DOHH2 (cell line): ENCODE data around the gene CBY1.

Experiments used
- H3F3A ChIP-seq: fragments of 200-600 bp; sonication (generic), shearing (Covaris generic); 2 replicates; pipeline ENCODE4 v1.6.0; 2016; ENCODE audit warnings: antibody characterized with exemption, mild to moderate bottlenecking; ENCODE audit not compliant: control insufficient read depth, insufficient read depth
- H3K27ac ChIP-seq: fragments of 200-600 bp; sonication (generic); 2 replicates; pipeline ENCODE4 v1.5.1; 2014; ENCODE audit warnings: low read depth, mild to moderate bottlenecking, low read length, moderate library complexity
- H3K27me3 ChIP-seq: fragments of 200-600 bp; sonication (generic); 2 replicates; pipeline ENCODE4 v1.6.1; 2014; ENCODE audit warnings: mild to moderate bottlenecking, low read length, mixed read lengths; ENCODE audit not compliant: control insufficient read depth
- H3K36me3 ChIP-seq: fragments of 200-600 bp; sonication (generic); 2 replicates; pipeline ENCODE4 v1.6.1; 2014; ENCODE audit warnings: mild to moderate bottlenecking, low read length, moderate library complexity, mixed read lengths; ENCODE audit not compliant: control insufficient read depth
- H3K4me1 ChIP-seq: fragments of 200-600 bp; sonication (generic); 2 replicates; pipeline ENCODE4 v1.6.1; 2014; ENCODE audit warnings: mild to moderate bottlenecking, low read length, mixed read lengths; ENCODE audit not compliant: control insufficient read depth
- H3K4me2 ChIP-seq: fragments of 200-600 bp; sonication (generic); 2 replicates; pipeline ENCODE4 v1.6.0; 2014; ENCODE audit warnings: mild to moderate bottlenecking, low read length, moderate library complexity
- H3K4me3 ChIP-seq: fragments of 200-600 bp; sonication (generic); 2 replicates; pipeline ENCODE4 v1.5.1; 2014; ENCODE audit warnings: mild to moderate bottlenecking, low read length, mixed read lengths
- H3K79me2 ChIP-seq: fragments of 200-600 bp; sonication (generic); 2 replicates; pipeline ENCODE4 v1.6.1; 2014; ENCODE audit warnings: mild to moderate bottlenecking, low read length, mixed read lengths; ENCODE audit not compliant: control insufficient read depth
- H3K9me2 ChIP-seq: fragments of 200-600 bp; sonication (generic); replicated peaks from 2 replicates; pipeline ENCODE4 v1.6.1; 2014; ENCODE audit warnings: mild to moderate bottlenecking, low read length, mixed read lengths; ENCODE audit not compliant: control insufficient read depth
- H3K9me3 ChIP-seq: fragments of 200-600 bp; sonication (generic); 2 replicates; pipeline ENCODE4 v1.6.1; 2014; ENCODE audit warnings: antibody characterized with exemption, low read length, mixed read lengths; ENCODE audit not compliant: control insufficient read depth, insufficient read depth
- H4K20me1 ChIP-seq: fragments of 200-600 bp; sonication (generic); 2 replicates; pipeline ENCODE4 v1.6.0; 2014; ENCODE audit warnings: low read depth, mild to moderate bottlenecking, antibody characterized with exemption, low read length, moderate library complexity; ENCODE audit not compliant: control insufficient read depth, insufficient read depth
- CTCF ChIP-seq: fragments of 200-600 bp; sonication (generic); IDR thresholded peaks from one replicate; pipeline ENCODE4 v1.5.1; 2014; ENCODE audit warnings: antibody characterized with exemption, mild to moderate bottlenecking, low read depth, low read length; ENCODE audit not compliant: poor library complexity, severe bottlenecking
- EZH2phosphoT487 ChIP-seq: fragments of 200-600 bp; sonication (generic); IDR thresholded peaks from 2 replicates; pipeline ENCODE4 v1.6.1; 2017; ENCODE audit warnings: borderline replicate concordance, mild to moderate bottlenecking, antibody characterized with exemption, low read length, moderate library complexity, mixed read lengths

The CBY1 gene

DNA sequence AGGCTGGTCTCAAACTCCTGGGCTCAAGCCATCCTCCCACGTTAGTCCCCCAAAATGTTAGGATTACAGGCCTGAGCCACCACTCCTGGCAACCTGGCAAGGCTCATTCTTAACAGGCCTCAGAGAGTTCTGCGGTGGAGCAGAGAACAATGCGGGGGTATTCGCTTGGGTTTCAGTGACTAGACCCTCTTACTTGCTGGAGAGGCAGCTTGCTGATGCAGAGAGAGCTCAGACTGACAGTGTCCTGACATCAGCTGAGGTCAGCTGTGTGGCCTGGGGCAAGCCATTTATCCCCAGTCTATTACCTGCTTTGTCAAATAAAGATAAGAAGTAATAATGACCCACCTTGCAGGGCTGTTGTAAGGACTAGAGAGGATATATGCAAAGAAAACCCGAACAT lies 46.2 kb upstream of the CBY1 start:
- Histone ChIP-seq H3F3A (0 out of 2 replicates have a peak, but pooled peaks cover 2% of the 10 kb centered on the region), H3K9me3 (no peaks in the 10 kb centered on the region), H3K9me2 (no peaks in the 10 kb centered on the region)

GRCh38 chr22:38611559-38611958 lies 44.9 kb upstream of the CBY1 start:
- no peaks in the 10 kb centered on the region for H3K9me3 ChIP-seq
- H3K36me3 ChIP-seq: no peaks in the 10 kb centered on the region
- peaks cover 5% of the 10 kb centered on the region for H3K4me1 ChIP-seq
- H3K27ac ChIP-seq: no peak overlapping the region
- H3K79me2 ChIP-seq: no peaks in the 10 kb centered on the region
- no peak overlapping the region for H3K4me2 ChIP-seq
- H3K9me2 ChIP-seq: no peaks in the 10 kb centered on the region
- no peak overlapping the region for H3K4me3 ChIP-seq
- no peaks in the 10 kb centered on the region for H3K27me3 ChIP-seq
- H4K20me1 ChIP-seq: no peaks in the 10 kb centered on the region
- TF ChIP-seq CTCF: no peak
- no peak for TF ChIP-seq EZH2phosphoT487
- 0 out of 2 replicates have a peak, but pooled peaks cover 2% of the 10 kb centered on the region for H3F3A ChIP-seq

More for the DNA sequence above, 46.2 kb upstream of the CBY1 start:
- Histone ChIP-seq H3K4me2 (no peak overlapping the region), H3K27ac (no peak overlapping the region), H3K4me3 (no peak overlapping the region), H3K27me3 (no peaks in the 10 kb centered on the region), H4K20me1 (no peaks in the 10 kb centered on the region), H3K4me1 (peaks cover 5% of the 10 kb centered on the region), H3K79me2 (no peaks in the 10 kb centered on the region), H3K36me3 (no peaks in the 10 kb centered on the region)
- no peak for TF ChIP-seq EZH2phosphoT487
- TF ChIP-seq CTCF: no peak

- Histone ChIP-seq H3K79me2 (no peaks in the 10 kb centered on the region), H3K4me3 (no peak overlapping the region), H3K4me2 (no peak overlapping the region), H3F3A (0 out of 2 replicates have a peak, but pooled peaks cover 2% of the 10 kb centered on the region), H3K27ac (no peak overlapping the region), H3K36me3 (no peaks in the 10 kb centered on the region), H3K9me3 (no peaks in the 10 kb centered on the region), H3K4me1 (peaks cover 6% of the 10 kb centered on the region), H3K27me3 (no peaks in the 10 kb centered on the region), H4K20me1 (no peaks in the 10 kb centered on the region), H3K9me2 (no peaks in the 10 kb centered on the region)
- TF ChIP-seq EZH2phosphoT487 (no peak), CTCF (no peak)
Measured at GRCh38 chr22:38612217-38613006, 44.0 kb upstream of the CBY1 start.
